ENCODE data around the gene SUSD4.
A peak's percentile ranks its signal among the peaks of the same experiment; 100 is the strongest.
"Not testable (repeated sequence)": the region's sequence is repeated elsewhere in the genome, so short reads cannot be mapped to it uniquely, and the experiment has no call there.

SUSD4 gene

GRCh38 chr1:223363856-223364684, at the start of gene SUSD4:
SUSD4 (minus strand) TSS chr1:223364176; CDS start chr1:223363425, 751 bp downstream.
- DNase-seq, result peak; percentile 62 to 72

- no peak for DNase-seq
Measured at GRCh38 chr1:223413216-223413615, 49.2 kb upstream of the SUSD4 start.

- DNase-seq, result no peak
Measured at GRCh38 chr1:223411710-223412109, 47.7 kb upstream of the SUSD4 start.

- DNase-seq, result no peak
Measured at GRCh38 chr1:223411309-223411708, 47.3 kb upstream of the SUSD4 start.

- no peak for DNase-seq
Measured at GRCh38 chr1:223410036-223410435, 46.1 kb upstream of the SUSD4 start.

- DNase-seq, result no peak
Measured at GRCh38 chr1:223405507-223405906, 41.5 kb upstream of the SUSD4 start.

- DNase-seq, result no peak
Measured at GRCh38 chr1:223403184-223403815, 39.3 kb upstream of the SUSD4 start.

GRCh38 chr1:223402790-223403142, 38.8 kb upstream of the SUSD4 start:
- no peak for DNase-seq

GRCh38 chr1:223401873-223402789, 38.2 kb upstream of the SUSD4 start:
- no peak for DNase-seq

- not testable (repeated sequence) for DNase-seq
Measured at GRCh38 chr1:223399393-223399792, 35.4 kb upstream of the SUSD4 start.

- DNase-seq, result no peak
Measured at GRCh38 chr1:223394706-223395105, 30.7 kb upstream of the SUSD4 start.

- DNase-seq, result no peak
Measured at GRCh38 chr1:223394242-223394641, 30.3 kb upstream of the SUSD4 start.

GRCh38 chr1:223393275-223394214, 29.6 kb upstream of the SUSD4 start, which contains the start of gene CCDC185:
CCDC185 (plus strand) TSS chr1:223393415; CDS start chr1:223393476, 61 bp downstream.
- no peak for DNase-seq

- no peak for DNase-seq
Measured at GRCh38 chr1:223390618-223391017, 26.6 kb upstream of the SUSD4 start.

GRCh38 chr1:223386013-223386412, 22.0 kb upstream of the SUSD4 start:
- no peak for DNase-seq

- no peak for DNase-seq
Measured at GRCh38 chr1:223378754-223379153, 14.8 kb upstream of the SUSD4 start.

GRCh38 chr1:223374064-223374610, 10.2 kb upstream of the SUSD4 start:
- no peak for DNase-seq

- DNase-seq, result peak; percentile 24 to 31
Measured at GRCh38 chr1:223364685-223365382, 858 bp upstream of the SUSD4 start.

- peak; percentile 37 to 44 for DNase-seq
Measured at GRCh38 chr1:223363057-223363855, 720 bp downstream of the SUSD4 start.

- no peak for DNase-seq
Measured at GRCh38 chr1:223358826-223359225, 5.2 kb downstream of the SUSD4 start.
